Measurements from ENCODE around the gene KCNQ1OT1. TPM values are rescaled to one million over a fixed set of nuclear protein-coding genes. Genes with fewer than 3 reads are reported as not detected.

The KCNQ1OT1 gene
- total RNA-seq, 1 donor from 2014 or later, result 10.3 TPM

- DNase-seq, result peak; percentile 77
Measured at GRCh38 chr11:2666828-2667570, 32.8 kb downstream of the KCNQ1OT1 start.

GRCh38 chr11:2666401-2666741, 33.4 kb downstream of the KCNQ1OT1 start:
- DNase-seq, result peak; percentile 89

GRCh38 chr11:2665526-2666400, 34.0 kb downstream of the KCNQ1OT1 start:
- DNase-seq, result no peak

- peak; percentile 64 for DNase-seq
Measured at GRCh38 chr11:2664791-2665525, 34.8 kb downstream of the KCNQ1OT1 start.

GRCh38 chr11:2664376-2664775, 35.4 kb downstream of the KCNQ1OT1 start:
- DNase-seq, result no peak

GRCh38 chr11:2663915-2664314, 35.9 kb downstream of the KCNQ1OT1 start:
- no peak for DNase-seq

GRCh38 chr11:2663506-2663905, 36.3 kb downstream of the KCNQ1OT1 start:
- DNase-seq, result no peak

GRCh38 chr11:2662430-2663299, 37.1 kb downstream of the KCNQ1OT1 start:
- DNase-seq, result no peak

GRCh38 chr11:2662024-2662312, 37.8 kb downstream of the KCNQ1OT1 start:
- no peak for DNase-seq

GRCh38 chr11:2661173-2662023, 38.4 kb downstream of the KCNQ1OT1 start:
- DNase-seq, result no peak

GRCh38 chr11:2660357-2660939, 39.3 kb downstream of the KCNQ1OT1 start:
- DNase-seq, result no peak

GRCh38 chr11:2657697-2658284, 42.0 kb downstream of the KCNQ1OT1 start:
- no peak for DNase-seq

- DNase-seq, result no peak
Measured at GRCh38 chr11:2656859-2657258, 42.9 kb downstream of the KCNQ1OT1 start.

GRCh38 chr11:2655834-2656622, 43.8 kb downstream of the KCNQ1OT1 start:
- peak; percentile 42 for DNase-seq

- peak; percentile 69 for DNase-seq
Measured at GRCh38 chr11:2655016-2655719, 44.6 kb downstream of the KCNQ1OT1 start.

- peak; percentile 96 for DNase-seq
Measured at GRCh38 chr11:2653930-2654739, 45.7 kb downstream of the KCNQ1OT1 start.

- peak; percentile 85 for DNase-seq
Measured at GRCh38 chr11:2653198-2653551, 46.6 kb downstream of the KCNQ1OT1 start.

All from tongue (tissue), 2 donors.